HG02763 (cell line): ENCODE measurements around the gene KIAA1755.
"Not testable (repeated sequence)": the region's sequence is repeated elsewhere in the genome, so short reads cannot be mapped to it uniquely, and the experiment has no call there.

Experiments used
- ATAC-seq: cut with Tn5 transposase; IDR thresholded peaks from one replicate; pipeline ENCODE4 v1.9.1; 2021; ENCODE audit warnings: mild to moderate bottlenecking, moderate library complexity; ENCODE audit not compliant: unreplicated experiment

The KIAA1755 gene

GRCh38 chr20:38291966-38292365, 31.4 kb upstream of the KIAA1755 start:
- no peak for ATAC-seq

- ATAC-seq: no peak
These were observed 30.6 kb upstream of the KIAA1755 start for GRCh38 chr20:38290829-38291814.

- ATAC-seq: no peak
These were observed 26.3 kb upstream of the KIAA1755 start for GRCh38 chr20:38286586-38287531.

- ATAC-seq: no peak
These were observed 24.4 kb upstream of the KIAA1755 start for GRCh38 chr20:38284893-38285444.

- ATAC-seq: not testable (repeated sequence)
These were observed 23.6 kb upstream of the KIAA1755 start for GRCh38 chr20:38284066-38284650.

GRCh38 chr20:38283236-38283635, 22.7 kb upstream of the KIAA1755 start:
- ATAC-seq: no peak

- ATAC-seq: not testable (repeated sequence)
These were observed 20.8 kb upstream of the KIAA1755 start for GRCh38 chr20:38281176-38281915.

- ATAC-seq: no peak
These were observed 18.2 kb upstream of the KIAA1755 start for GRCh38 chr20:38278763-38279162.

- no peak for ATAC-seq
These were observed 17.6 kb upstream of the KIAA1755 start for GRCh38 chr20:38278131-38278530.

GRCh38 chr20:38277691-38278090, 17.2 kb upstream of the KIAA1755 start:
- ATAC-seq: no peak

- ATAC-seq: no peak
These were observed 16.8 kb upstream of the KIAA1755 start for GRCh38 chr20:38277285-38277684.

- ATAC-seq: no peak
These were observed 15.4 kb upstream of the KIAA1755 start for GRCh38 chr20:38275815-38276550.

GRCh38 chr20:38272961-38273360, 12.4 kb upstream of the KIAA1755 start:
- no peak for ATAC-seq

GRCh38 chr20:38272398-38272797, 11.9 kb upstream of the KIAA1755 start:
- ATAC-seq: no peak

GRCh38 chr20:38271608-38272120, 11.1 kb upstream of the KIAA1755 start:
- ATAC-seq: no peak

GRCh38 chr20:38270869-38271605, 10.5 kb upstream of the KIAA1755 start:
- no peak for ATAC-seq

GRCh38 chr20:38269715-38270114, 9.2 kb upstream of the KIAA1755 start:
- ATAC-seq: no peak

- no peak for ATAC-seq
These were observed 8.5 kb upstream of the KIAA1755 start for GRCh38 chr20:38269040-38269439.
